GM23338 (cell line): ENCODE measurements around the gene YJEFN3. TPM values are rescaled to one million over a fixed set of nuclear protein-coding genes. Genes with fewer than 3 reads are reported as not detected.
A peak's percentile ranks its signal among the peaks of the same experiment; 100 is the strongest.

Experiments used
- ATAC-seq: fragments of 200-7000 bp; cut with Tn5 transposase; 3 replicates; pipeline ENCODE4 v1.9.1; 2020
- DNase-seq: peaks from one replicate; pipeline ENCODE4 v3.0.0-alpha.2; 2015; ENCODE audit warnings: low spot score
- H2AFZ ChIP-seq: fragments of 200-600 bp; sonication (generic); 2 replicates; pipeline ENCODE4 v1.8.0; 2016; ENCODE audit warnings: antibody characterized with exemption, mild to moderate bottlenecking, moderate library complexity
- H3F3A ChIP-seq: fragments of 200-600 bp; sonication (generic); replicated peaks from 2 replicates; pipeline ENCODE4 v1.8.0; 2017; ENCODE audit warnings: antibody characterized with exemption, mixed run types, low read depth
- H3K27ac ChIP-seq: fragments of 200-600 bp; sonication (generic); 2 replicates; pipeline ENCODE4 v1.6.1; 2016; ENCODE audit warnings: low read depth
- H3K27me3 ChIP-seq: fragments of 200-600 bp; sonication (generic); 2 replicates; pipeline ENCODE4 v1.8.0; 2016; ENCODE audit warnings: mild to moderate bottlenecking, mixed run types, moderate library complexity; ENCODE audit not compliant: insufficient read depth
- H3K36me3 ChIP-seq: fragments of 200-600 bp; sonication (generic); 2 replicates; pipeline ENCODE4 v1.8.0; 2016; ENCODE audit warnings: mild to moderate bottlenecking; ENCODE audit not compliant: insufficient read depth
- H3K4me1 ChIP-seq: fragments of 200-600 bp; sonication (generic); 2 replicates; pipeline ENCODE4 v1.8.0; 2016; ENCODE audit warnings: mild to moderate bottlenecking, moderate library complexity; ENCODE audit not compliant: insufficient read depth
- H3K4me2 ChIP-seq: fragments of 200-600 bp; sonication (generic); 2 replicates; pipeline ENCODE4 v1.7.1; 2017; ENCODE audit warnings: mixed run types
- H3K4me3 ChIP-seq: fragments of 200-600 bp; sonication (generic); 2 replicates; pipeline ENCODE4 v1.6.1; 2016; ENCODE audit warnings: mixed run types
- H3K79me2 ChIP-seq: fragments of 200-600 bp; sonication (generic); replicated peaks from 2 replicates; pipeline ENCODE4 v1.8.0; 2017; ENCODE audit warnings: mild to moderate bottlenecking; ENCODE audit not compliant: insufficient read depth
- H3K9me2 ChIP-seq: fragments of 200-600 bp; sonication (generic); 2 replicates; pipeline ENCODE4 v1.8.0; 2017; ENCODE audit not compliant: insufficient read depth
- H4K20me1 ChIP-seq: fragments of 200-600 bp; sonication (generic); replicated peaks from 2 replicates; pipeline ENCODE4 v1.8.0; 2017; ENCODE audit warnings: mild to moderate bottlenecking; ENCODE audit not compliant: insufficient read depth
- H3K27ac Mint-ChIP-seq: 2 replicates; pipeline ENCODE4 v1.8.0; 2020; ENCODE audit warnings: inconsistent platforms, mild to moderate bottlenecking, moderate library complexity, mixed read lengths
- H3K27me3 Mint-ChIP-seq: 3 replicates; pipeline ENCODE4 v1.8.0; 2022; ENCODE audit warnings: low read depth, mild to moderate bottlenecking, moderate library complexity, mixed read lengths, inconsistent platforms; ENCODE audit not compliant: insufficient read depth, poor library complexity
- H3K36me3 Mint-ChIP-seq: 3 replicates; pipeline ENCODE4 v1.8.0; 2021; ENCODE audit warnings: low read depth, mild to moderate bottlenecking, inconsistent platforms, moderate library complexity, mixed read lengths
- H3K4me1 Mint-ChIP-seq: 3 replicates; pipeline ENCODE4 v1.8.0; 2020; ENCODE audit warnings: mild to moderate bottlenecking, inconsistent platforms, mixed read lengths
- H3K4me3 Mint-ChIP-seq: 3 replicates; pipeline ENCODE4 v1.8.0; 2021; ENCODE audit warnings: moderate library complexity, mild to moderate bottlenecking, inconsistent platforms, mixed read lengths
- H3K9me3 Mint-ChIP-seq: 3 replicates; pipeline ENCODE4 v1.8.0; 2020; ENCODE audit warnings: moderate library complexity, mild to moderate bottlenecking, inconsistent platforms, mixed read lengths
- CREB1 ChIP-seq: fragments of 250-450 bp; sonication (Bioruptor Pico); IDR thresholded peaks from 2 replicates; pipeline ENCODE4 v1.5.0; 2020; ENCODE audit warnings: low read depth, mild to moderate bottlenecking, moderate library complexity
- CTCF ChIP-seq, 2 experiments: fragments of 200-600 bp in 1 of 2; sonication (generic) in 1 of 2; conservative IDR thresholded peaks; 2 replicates each; pipeline versions ENCODE4 v1.5.1 to v1.6.1; 2016 to 2017; ENCODE audit warnings: antibody characterized with exemption in 2 of 2, low read depth in 2 of 2, mild to moderate bottlenecking in 2 of 2, moderate library complexity in 1 of 2
- ETS1 ChIP-seq: IDR thresholded peaks from 2 replicates; pipeline ENCODE4 v1.6.1; 2016; ENCODE audit warnings: antibody characterized with exemption
- EZH2 ChIP-seq: fragments of 200-600 bp; sonication (generic); IDR thresholded peaks from one replicate; pipeline ENCODE4 v1.8.0; 2017; ENCODE audit warnings: antibody characterized with exemption, mild to moderate bottlenecking, low read depth; ENCODE audit not compliant: unreplicated experiment
- EZH2phosphoT487 ChIP-seq: fragments of 200-600 bp; sonication (generic); IDR thresholded peaks from one replicate; pipeline ENCODE4 v1.8.1; 2018; ENCODE audit warnings: antibody characterized with exemption; ENCODE audit not compliant: unreplicated experiment
- JUNB ChIP-seq: IDR thresholded peaks from one replicate; pipeline ENCODE4 v1.6.1; 2016; ENCODE audit warnings: antibody characterized with exemption; ENCODE audit not compliant: unreplicated experiment
- NANOG ChIP-seq: IDR thresholded peaks from 2 replicates; pipeline ENCODE4 v1.6.1; 2016; ENCODE audit warnings: antibody characterized with exemption, borderline replicate concordance
- POLR2AphosphoS5 ChIP-seq: IDR thresholded peaks from 2 replicates; pipeline ENCODE4 v1.6.1; 2016; ENCODE audit warnings: antibody characterized with exemption, low read depth
- REST ChIP-seq: IDR thresholded peaks from one replicate; pipeline ENCODE4 v1.6.1; 2018; ENCODE audit warnings: antibody characterized with exemption; ENCODE audit not compliant: unreplicated experiment
- STAT1 ChIP-seq: IDR thresholded peaks from one replicate; pipeline ENCODE4 v1.6.1; 2016; ENCODE audit warnings: antibody characterized with exemption; ENCODE audit not compliant: unreplicated experiment
- ZNF114 ChIP-seq: fragments of 250-450 bp; sonication (Bioruptor Pico); IDR thresholded peaks from 2 replicates; pipeline ENCODE4 v1.5.0; 2020; ENCODE audit warnings: mild to moderate bottlenecking, moderate library complexity
- ZNF331 ChIP-seq: fragments of 250-450 bp; sonication (Bioruptor Pico); IDR thresholded peaks from 2 replicates; pipeline ENCODE4 v1.5.0; 2020; ENCODE audit warnings: low read depth, mild to moderate bottlenecking, moderate library complexity
- polyA plus RNA-seq: library from polyadenylated mRNA; unstranded; fragments of >200 nt; fragmentation: Nextera tagmentation; extraction: Ambion mirVana; gene quantifications from 2 replicates; pipeline ENCODE4 v1.2.1, GENCODE V29; 2016
- total RNA-seq: library from RNA; depleted of rRNA; stranded (reverse); fragments of >200 nt; shearing (Covaris generic); gene quantifications from 2 replicates; pipeline ENCODE4 v1.2.3, GENCODE V29; 2014
- TF ChIP-seq, protein P1 (sequence below): fragments of 250-450 bp; sonication (Bioruptor Pico); IDR thresholded peaks from 2 replicates; pipeline ENCODE4 v1.5.0; 2020; ENCODE audit warnings: mild to moderate bottlenecking, moderate library complexity

YJEFN3 gene
- total and polyA plus RNA-seq, 2 experiments from 2014 or later, result 3.5 to 6.5 TPM

- Histone ChIP-seq H3K4me3 (no peak overlapping the region), H3K27me3 (no peaks in the 10 kb centered on the region), H3F3A (peaks cover 19% of the 10 kb centered on the region; the same call in 1 of the 2 replicates), H3K4me2 (no peak overlapping the region), H3K9me2 (no peaks in the 10 kb centered on the region), H3K27ac (no peak overlapping the region), H4K20me1 (no peaks in the 10 kb centered on the region), H3K36me3 (peaks cover 4% of the 10 kb centered on the region; the same call in 1 of the 2 replicates), H3K4me1 (no peaks in the 10 kb centered on the region), H3K79me2 (no peaks in the 10 kb centered on the region), H2AFZ (no peak overlapping the region)
- DNase-seq, result peak; percentile 70
- Mint-ChIP-seq H3K27ac (no peak overlapping the region), H3K36me3 (peaks cover 19% of the 10 kb centered on the region), H3K4me1 (peaks cover 16% of the 10 kb centered on the region), H3K27me3 (peaks cover 23% of the 10 kb centered on the region), H3K4me3 (no peak overlapping the region), H3K9me3 (no peaks in the 10 kb centered on the region; the same call in 2 of the 3 replicates)
- TF ChIP-seq EZH2 (no peak), ZNF114 (no peak), EZH2phosphoT487 (no peak), ETS1 (no peak), POLR2AphosphoS5 (no peak), STAT1 (no peak), REST (no peak), CTCF (conservative IDR thresholded peaks at IDR 0.05; ENCODE audit: low read depth in 2 of 2) (no peak), ZNF331 (CRISPR knock-in tag) (no peak), CREB1 (CRISPR knock-in tag) (no peak), JUNB (no peak), NANOG (no peak)
- TF ChIP-seq, protein P1, sequence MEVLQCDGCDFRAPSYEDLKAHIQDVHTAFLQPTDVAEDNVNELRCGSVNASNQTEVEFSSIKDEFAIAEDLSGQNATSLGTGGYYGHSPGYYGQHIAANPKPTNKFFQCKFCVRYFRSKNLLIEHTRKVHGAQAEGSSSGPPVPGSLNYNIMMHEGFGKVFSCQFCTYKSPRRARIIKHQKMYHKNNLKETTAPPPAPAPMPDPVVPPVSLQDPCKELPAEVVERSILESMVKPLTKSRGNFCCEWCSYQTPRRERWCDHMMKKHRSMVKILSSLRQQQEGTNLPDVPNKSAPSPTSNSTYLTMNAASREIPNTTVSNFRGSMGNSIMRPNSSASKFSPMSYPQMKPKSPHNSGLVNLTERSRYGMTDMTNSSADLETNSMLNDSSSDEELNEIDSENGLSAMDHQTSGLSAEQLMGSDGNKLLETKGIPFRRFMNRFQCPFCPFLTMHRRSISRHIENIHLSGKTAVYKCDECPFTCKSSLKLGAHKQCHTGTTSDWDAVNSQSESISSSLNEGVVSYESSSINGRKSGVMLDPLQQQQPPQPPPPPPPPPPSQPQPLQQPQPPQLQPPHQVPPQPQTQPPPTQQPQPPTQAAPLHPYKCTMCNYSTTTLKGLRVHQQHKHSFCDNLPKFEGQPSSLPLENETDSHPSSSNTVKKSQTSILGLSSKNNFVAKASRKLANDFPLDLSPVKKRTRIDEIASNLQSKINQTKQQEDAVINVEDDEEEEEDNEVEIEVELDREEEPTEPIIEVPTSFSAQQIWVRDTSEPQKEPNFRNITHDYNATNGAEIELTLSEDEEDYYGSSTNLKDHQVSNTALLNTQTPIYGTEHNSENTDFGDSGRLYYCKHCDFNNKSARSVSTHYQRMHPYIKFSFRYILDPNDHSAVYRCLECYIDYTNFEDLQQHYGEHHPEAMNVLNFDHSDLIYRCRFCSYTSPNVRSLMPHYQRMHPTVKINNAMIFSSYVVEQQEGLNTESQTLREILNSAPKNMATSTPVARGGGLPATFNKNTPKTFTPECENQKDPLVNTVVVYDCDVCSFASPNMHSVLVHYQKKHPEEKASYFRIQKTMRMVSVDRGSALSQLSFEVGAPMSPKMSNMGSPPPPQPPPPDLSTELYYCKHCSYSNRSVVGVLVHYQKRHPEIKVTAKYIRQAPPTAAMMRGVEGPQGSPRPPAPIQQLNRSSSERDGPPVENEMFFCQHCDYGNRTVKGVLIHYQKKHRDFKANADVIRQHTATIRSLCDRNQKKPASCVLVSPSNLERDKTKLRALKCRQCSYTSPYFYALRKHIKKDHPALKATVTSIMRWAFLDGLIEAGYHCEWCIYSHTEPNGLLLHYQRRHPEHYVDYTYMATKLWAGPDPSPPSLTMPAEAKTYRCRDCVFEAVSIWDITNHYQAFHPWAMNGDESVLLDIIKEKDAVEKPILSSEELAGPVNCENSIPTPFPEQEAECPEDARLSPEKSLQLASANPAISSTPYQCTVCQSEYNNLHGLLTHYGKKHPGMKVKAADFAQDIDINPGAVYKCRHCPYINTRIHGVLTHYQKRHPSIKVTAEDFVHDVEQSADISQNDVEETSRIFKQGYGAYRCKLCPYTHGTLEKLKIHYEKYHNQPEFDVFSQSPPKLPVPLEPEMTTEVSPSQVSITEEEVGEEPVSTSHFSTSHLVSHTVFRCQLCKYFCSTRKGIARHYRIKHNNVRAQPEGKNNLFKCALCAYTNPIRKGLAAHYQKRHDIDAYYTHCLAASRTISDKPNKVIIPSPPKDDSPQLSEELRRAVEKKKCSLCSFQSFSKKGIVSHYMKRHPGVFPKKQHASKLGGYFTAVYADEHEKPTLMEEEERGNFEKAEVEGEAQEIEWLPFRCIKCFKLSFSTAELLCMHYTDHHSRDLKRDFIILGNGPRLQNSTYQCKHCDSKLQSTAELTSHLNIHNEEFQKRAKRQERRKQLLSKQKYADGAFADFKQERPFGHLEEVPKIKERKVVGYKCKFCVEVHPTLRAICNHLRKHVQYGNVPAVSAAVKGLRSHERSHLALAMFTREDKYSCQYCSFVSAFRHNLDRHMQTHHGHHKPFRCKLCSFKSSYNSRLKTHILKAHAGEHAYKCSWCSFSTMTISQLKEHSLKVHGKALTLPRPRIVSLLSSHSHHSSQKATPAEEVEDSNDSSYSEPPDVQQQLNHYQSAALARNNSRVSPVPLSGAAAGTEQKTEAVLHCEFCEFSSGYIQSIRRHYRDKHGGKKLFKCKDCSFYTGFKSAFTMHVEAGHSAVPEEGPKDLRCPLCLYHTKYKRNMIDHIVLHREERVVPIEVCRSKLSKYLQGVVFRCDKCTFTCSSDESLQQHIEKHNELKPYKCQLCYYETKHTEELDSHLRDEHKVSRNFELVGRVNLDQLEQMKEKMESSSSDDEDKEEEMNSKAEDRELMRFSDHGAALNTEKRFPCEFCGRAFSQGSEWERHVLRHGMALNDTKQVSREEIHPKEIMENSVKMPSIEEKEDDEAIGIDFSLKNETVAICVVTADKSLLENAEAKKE, result no peak
- ATAC-seq, result peak; percentile 58
These were observed 18.3 kb upstream of the YJEFN3 start for GRCh38 chr19:19510432-19510831.
